Inferior parietal cortex (tissue), 1 donor: ENCODE data around the gene SLC10A7.

Experiments used
- DNase-seq: peaks from one replicate; pipeline ENCODE4 v3.0.0-alpha.2; 2016; ENCODE audit errors: extremely low spot score

SLC10A7 gene

GRCh38 chr4:146311238-146311970, 210.3 kb downstream of the SLC10A7 start:
- DNase-seq, result no peak

GRCh38 chr4:146310319-146311021, 211.3 kb downstream of the SLC10A7 start:
- DNase-seq, result no peak

DNA sequence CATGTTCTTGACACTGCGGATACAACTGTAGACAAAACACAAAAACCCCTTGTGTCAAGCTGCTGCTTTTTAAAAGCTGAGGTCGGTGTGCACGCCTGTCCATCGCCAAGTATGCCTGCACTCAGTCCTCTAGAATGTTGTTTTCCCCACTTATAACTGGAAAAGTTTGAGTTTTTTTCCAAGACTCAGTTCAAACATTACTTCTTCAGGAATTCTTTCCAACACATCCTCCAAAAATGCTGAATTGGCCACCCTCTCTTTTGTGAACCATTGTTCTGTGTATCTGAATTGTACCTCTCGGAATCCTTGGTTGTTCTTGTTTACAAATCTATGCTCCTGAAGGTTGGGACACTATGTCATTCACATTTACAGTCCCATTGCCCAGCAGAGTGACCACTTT, 212.8 kb downstream of the SLC10A7 start:
- no peak for DNase-seq

GRCh38 chr4:146302822-146303221, 218.9 kb downstream of the SLC10A7 start:
- DNase-seq, result no peak

DNA sequence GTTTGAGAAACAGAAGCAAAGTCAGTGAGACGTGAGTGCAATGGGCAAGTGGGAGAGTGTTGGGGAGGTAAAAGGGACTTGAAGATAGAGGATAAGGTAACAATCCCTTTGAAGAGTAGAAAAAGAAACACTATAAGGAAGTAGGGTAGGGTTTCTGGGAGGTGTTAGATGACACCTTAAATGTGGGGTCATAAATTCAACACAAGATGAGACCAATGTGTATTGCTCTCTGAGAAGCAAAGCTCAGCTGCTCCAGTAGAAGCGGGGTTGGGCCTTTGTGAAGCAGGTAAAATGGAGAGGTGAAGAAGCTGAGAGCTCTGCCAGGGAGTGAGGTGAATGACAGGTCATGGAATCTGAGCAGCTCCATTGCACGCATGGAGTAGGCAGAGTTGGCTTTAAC, 222.1 kb downstream of the SLC10A7 start:
- no peak for DNase-seq

- DNase-seq, result no peak
These were observed 227.0 kb downstream of the SLC10A7 start for GRCh38 chr4:146294776-146295175.

GRCh38 chr4:146292508-146292907, 229.2 kb downstream of the SLC10A7 start:
- no peak for DNase-seq

GRCh38 chr4:146291313-146291712, 230.4 kb downstream of the SLC10A7 start:
- DNase-seq, result no peak

GRCh38 chr4:146288193-146288592, 233.5 kb downstream of the SLC10A7 start:
- no peak for DNase-seq

DNA sequence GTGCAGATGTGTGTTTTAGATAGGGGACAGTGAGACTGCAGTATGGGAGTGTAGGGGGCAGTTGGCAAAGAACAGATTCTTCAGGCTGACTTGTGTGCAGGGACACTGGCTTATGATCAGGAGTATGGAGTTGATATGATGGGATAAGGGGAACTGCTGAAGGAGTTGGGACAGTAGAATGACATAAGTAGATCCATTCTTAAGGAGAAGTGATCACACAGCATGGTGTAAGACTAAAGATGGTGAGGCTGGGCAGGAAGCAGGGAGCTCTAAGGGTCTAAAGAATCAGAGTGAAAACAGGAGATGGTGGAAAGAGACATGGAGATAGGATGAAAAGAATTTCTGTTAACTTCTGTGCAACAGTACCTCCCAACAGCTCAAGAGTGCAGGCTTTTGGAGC, 236.7 kb downstream of the SLC10A7 start:
- no peak for DNase-seq

- DNase-seq, result no peak
These were observed 237.7 kb downstream of the SLC10A7 start for GRCh38 chr4:146283758-146284651.

DNA sequence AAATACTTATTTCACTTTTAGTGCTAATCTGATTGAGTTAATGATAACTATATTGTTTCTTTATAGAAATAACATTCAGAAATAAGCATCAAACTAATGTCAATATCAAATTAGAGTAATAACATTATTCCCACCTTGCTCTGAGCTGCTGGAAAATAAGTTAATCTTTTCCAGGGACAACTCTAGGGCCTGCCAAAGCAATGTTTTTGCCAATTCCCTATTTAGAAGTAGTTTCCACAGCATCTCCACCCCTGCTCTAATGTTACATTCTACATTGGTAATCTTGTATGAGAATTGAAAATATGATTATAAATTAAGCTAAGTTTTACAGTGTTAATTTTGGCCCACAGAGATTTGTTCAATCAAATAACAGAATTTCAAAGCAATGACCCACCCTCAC, 239.1 kb downstream of the SLC10A7 start:
- no peak for DNase-seq

DNA sequence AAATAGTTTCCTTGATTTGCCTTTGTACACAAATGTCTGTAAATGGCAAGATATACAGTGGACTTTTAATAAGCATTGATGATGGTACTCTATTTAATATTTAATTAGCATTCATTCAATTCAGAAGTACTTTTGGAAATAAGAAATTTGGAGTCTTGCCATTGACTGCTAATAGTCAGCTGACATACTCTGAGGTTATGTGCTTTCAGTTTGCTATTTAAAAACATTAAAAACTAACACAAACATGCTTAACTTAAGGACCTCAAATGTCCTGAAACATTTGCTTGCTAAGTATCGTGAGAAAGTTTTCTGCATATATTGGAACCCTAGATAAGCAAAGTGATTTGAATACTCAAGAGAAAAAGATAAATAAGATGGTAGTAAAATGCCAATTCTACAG, 242.8 kb downstream of the SLC10A7 start:
- no peak for DNase-seq

DNA sequence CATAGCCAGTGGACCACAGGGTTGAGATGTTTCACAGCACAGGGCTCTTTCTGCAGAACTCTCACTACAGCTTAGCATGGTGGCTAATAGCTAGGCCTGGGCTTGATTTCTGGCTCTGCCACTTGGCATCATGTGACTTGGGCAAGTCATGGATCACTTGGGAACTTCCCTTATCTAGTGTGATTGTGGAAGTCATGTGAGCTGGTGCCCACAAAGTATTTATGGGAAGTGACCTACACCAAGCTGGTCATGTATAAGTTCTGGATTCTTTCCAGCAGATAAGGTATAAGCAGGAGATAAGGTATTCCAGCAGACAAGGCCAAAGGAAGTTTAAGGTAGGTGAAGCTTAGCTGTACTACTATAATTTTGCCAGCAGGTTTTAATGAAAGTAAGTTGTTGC, 246.4 kb downstream of the SLC10A7 start:
- DNase-seq, result no peak

DNA sequence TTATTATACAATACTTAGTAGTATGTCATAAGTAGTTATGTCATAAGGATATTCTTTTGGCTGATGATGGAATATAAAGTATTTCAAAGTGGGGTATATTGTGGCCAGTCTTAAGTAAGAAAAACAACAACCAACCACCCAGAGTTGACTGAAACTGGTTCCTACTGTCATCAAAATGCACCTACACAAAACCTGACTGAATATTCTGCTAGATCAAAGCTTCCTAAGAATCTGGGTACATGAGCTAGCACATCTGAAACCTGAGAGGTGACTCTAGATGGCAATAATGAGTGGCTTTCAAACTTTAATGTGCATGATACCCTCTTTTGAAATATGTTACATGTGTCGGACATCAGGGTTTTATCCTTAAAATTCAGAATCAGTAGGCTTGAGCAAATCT, 247.0 kb downstream of the SLC10A7 start:
- no peak for DNase-seq

- DNase-seq, result no peak
These were observed 248.4 kb downstream of the SLC10A7 start for GRCh38 chr4:146273204-146273901.

DNA sequence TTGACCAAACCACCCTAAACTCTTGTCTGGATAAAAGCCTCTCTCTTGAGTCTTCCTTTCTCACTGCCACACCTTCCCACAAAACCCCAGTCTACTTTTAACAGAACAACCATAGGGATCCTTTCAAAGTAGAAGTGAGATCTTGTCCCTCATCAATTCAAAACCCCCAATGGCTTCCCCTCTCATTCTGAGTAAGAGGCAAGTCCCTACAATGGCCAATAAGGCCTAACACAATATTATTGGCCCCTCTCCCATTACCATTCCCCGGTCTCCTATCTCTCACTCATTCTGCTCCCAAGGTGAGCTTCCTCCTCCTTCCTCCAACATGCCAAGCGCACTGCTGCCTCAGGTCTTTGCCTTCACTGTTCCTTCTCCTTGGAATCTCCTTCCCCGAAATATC, 250.3 kb downstream of the SLC10A7 start:
- no peak for DNase-seq

- DNase-seq, result no peak
These were observed 252.5 kb downstream of the SLC10A7 start for GRCh38 chr4:146269228-146269653.

DNA sequence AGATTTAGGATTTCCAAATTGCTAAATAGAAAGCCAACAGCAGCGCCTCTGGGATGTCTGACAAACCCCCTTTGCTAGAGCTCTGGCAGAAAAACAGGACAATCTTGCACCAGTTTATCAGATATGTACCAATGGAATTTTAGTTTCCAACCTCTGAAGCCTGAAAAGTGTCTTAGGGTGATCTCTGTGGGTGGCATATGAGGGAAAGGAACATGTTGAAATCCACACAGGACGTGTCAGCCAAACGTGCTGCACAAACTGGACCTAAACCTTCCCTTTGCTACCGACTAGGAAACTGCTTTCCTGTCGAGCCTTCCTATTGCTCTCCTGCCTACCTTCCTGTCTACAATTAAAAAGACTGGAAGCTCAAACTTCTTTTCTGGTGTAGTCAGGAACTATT, 253.9 kb downstream of the SLC10A7 start:
- no peak for DNase-seq

- DNase-seq, result peak; percentile 29
These were observed 255.7 kb downstream of the SLC10A7 start for GRCh38 chr4:146265950-146266490.

DNA sequence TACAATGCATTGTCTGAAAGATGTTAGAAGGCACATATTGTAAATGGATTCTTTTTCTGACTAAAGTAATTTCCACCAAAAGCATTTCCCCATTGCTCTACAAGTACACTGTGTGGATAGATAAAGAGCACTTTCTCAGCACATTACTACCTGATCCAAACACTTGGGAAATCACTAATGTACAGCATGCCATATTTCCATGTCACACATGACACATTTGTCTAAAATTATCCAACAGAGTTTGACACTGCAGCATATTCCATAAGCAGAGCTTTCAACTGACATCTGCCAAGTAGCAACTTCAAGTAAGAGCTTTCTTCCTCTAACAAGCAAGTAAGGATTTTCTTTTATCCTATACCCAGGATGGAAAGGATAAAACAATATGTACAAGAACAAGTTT, 257.9 kb downstream of the SLC10A7 start:
- DNase-seq, result no peak

DNA sequence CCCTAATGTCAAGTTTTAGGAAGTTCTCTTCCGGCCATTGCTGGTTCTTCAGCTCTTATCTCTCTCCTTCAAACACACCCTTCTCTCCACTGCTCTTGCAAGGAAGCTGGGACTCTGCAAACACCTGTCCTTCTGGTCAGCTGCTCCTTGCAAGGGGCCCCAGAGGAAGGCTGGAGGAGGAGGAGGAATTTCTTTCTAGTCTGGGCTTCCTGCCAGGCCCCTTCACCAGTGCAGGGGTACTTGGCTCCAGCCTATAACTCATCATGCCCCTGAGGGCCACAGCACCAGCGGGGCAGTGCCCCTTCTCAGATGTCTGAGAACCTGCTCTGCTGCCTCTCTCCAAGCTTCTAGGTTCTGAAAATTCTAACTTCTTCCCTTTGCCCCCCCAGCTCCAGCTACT, 260.7 kb downstream of the SLC10A7 start:
- no peak for DNase-seq
